Ishikawa (cell line): ENCODE measurements around the gene PLCB1.

Source experiments
- CEBPB ChIP-seq: IDR thresholded peaks from 2 replicates; pipeline ENCODE4 v1.6.1; 2012
- CREB1 ChIP-seq: IDR thresholded peaks from 2 replicates; pipeline ENCODE4 v1.6.1; 2012; ENCODE audit warnings: low read depth
- EGR1 ChIP-seq: IDR thresholded peaks from 2 replicates; pipeline ENCODE4 v1.6.1; 2012
- EP300 ChIP-seq: IDR thresholded peaks from 2 replicates; pipeline ENCODE4 v1.6.1; 2012; ENCODE audit warnings: borderline replicate concordance
- FOXM1 ChIP-seq: IDR thresholded peaks from 2 replicates; pipeline ENCODE4 v1.6.1; 2012; ENCODE audit warnings: low read depth, borderline replicate concordance
- MAX ChIP-seq: IDR thresholded peaks from 2 replicates; pipeline ENCODE4 v1.6.1; 2012
- NFIC ChIP-seq: IDR thresholded peaks from 2 replicates; pipeline ENCODE4 v1.6.1; 2012
- RAD21 ChIP-seq: IDR thresholded peaks from 2 replicates; pipeline ENCODE4 v1.6.1; 2012; ENCODE audit warnings: low read depth
- REST ChIP-seq: IDR thresholded peaks from 2 replicates; pipeline ENCODE4 v1.6.1; 2012; ENCODE audit warnings: low read depth, mild to moderate bottlenecking
- TAF1 ChIP-seq: IDR thresholded peaks from 2 replicates; pipeline ENCODE4 v1.6.1; 2012; ENCODE audit warnings: low read depth, mild to moderate bottlenecking
- TCF12 ChIP-seq: IDR thresholded peaks from 2 replicates; pipeline ENCODE4 v1.6.1; 2012; ENCODE audit warnings: low read depth
- TEAD4 ChIP-seq: IDR thresholded peaks from 2 replicates; pipeline ENCODE4 v1.6.1; 2012
- USF1 ChIP-seq: IDR thresholded peaks from 2 replicates; pipeline ENCODE4 v1.6.1; 2012
- YY1 ChIP-seq: IDR thresholded peaks from 2 replicates; pipeline ENCODE4 v1.6.1; 2012; ENCODE audit warnings: low read depth
- ZBTB7A ChIP-seq: IDR thresholded peaks from 2 replicates; pipeline ENCODE4 v1.6.1; 2012; ENCODE audit warnings: low read depth

Gene PLCB1

GRCh38 chr20:8131598-8132483 is at the start of gene PLCB1:
Gene PLCB1, plus strand, starts transcription at chr20:8132266. Its CDS starts 386 bp downstream, at chr20:8132652.
- no peak for TF ChIP-seq CEBPB
- TF ChIP-seq EP300, result no peak
- TF ChIP-seq EGR1, result no peak
- TF ChIP-seq NFIC, result no peak
- TF ChIP-seq MAX, result peak; percentile 47; the same call in 1 of the 2 replicates
- 0 out of 2 replicates have a peak, but pooled peaks have one; percentile 13 for TF ChIP-seq TCF12
- no peak for TF ChIP-seq USF1
- peak; percentile 23; the same call in 1 of the 2 replicates for TF ChIP-seq YY1
- TF ChIP-seq REST, result 0 out of 2 replicates have a peak, but pooled peaks have one; percentile 28
- no peak for TF ChIP-seq TEAD4
- TF ChIP-seq CREB1, result no peak
- no peak for TF ChIP-seq FOXM1
- no peak for TF ChIP-seq ZBTB7A
- peak; percentile 94 for TF ChIP-seq RAD21
- TF ChIP-seq TAF1, result no peak

- no peak for TF ChIP-seq TAF1
- no peak for TF ChIP-seq ZBTB7A
- no peak for TF ChIP-seq CEBPB
- TF ChIP-seq RAD21, result no peak
- no peak for TF ChIP-seq EGR1
- TF ChIP-seq EP300, result no peak
- no peak for TF ChIP-seq YY1
- no peak for TF ChIP-seq CREB1
- no peak for TF ChIP-seq USF1
- TF ChIP-seq TEAD4, result no peak
- TF ChIP-seq FOXM1, result no peak
- TF ChIP-seq NFIC, result no peak
- TF ChIP-seq REST, result no peak
- no peak for TF ChIP-seq TCF12
Observed at GRCh38 chr20:8082989-8083388, 49.1 kb upstream of the PLCB1 start.

GRCh38 chr20:8089668-8090067 is 42.4 kb upstream of the PLCB1 start:
- TF ChIP-seq NFIC (no peak), FOXM1 (no peak), EP300 (no peak), TCF12 (no peak), USF1 (no peak), YY1 (no peak), RAD21 (no peak), MAX (no peak), CREB1 (no peak), ZBTB7A (no peak), CEBPB (no peak), TEAD4 (no peak), TAF1 (no peak), REST (no peak), EGR1 (no peak)
